NCI-H69 (cell line): ENCODE measurements around the gene COQ10A.

Source experiments
- DNase-seq: peaks from one replicate; lab custom pipeline; 2025; lab: John Stamatoyannopoulos, UW

The COQ10A gene

DNA sequence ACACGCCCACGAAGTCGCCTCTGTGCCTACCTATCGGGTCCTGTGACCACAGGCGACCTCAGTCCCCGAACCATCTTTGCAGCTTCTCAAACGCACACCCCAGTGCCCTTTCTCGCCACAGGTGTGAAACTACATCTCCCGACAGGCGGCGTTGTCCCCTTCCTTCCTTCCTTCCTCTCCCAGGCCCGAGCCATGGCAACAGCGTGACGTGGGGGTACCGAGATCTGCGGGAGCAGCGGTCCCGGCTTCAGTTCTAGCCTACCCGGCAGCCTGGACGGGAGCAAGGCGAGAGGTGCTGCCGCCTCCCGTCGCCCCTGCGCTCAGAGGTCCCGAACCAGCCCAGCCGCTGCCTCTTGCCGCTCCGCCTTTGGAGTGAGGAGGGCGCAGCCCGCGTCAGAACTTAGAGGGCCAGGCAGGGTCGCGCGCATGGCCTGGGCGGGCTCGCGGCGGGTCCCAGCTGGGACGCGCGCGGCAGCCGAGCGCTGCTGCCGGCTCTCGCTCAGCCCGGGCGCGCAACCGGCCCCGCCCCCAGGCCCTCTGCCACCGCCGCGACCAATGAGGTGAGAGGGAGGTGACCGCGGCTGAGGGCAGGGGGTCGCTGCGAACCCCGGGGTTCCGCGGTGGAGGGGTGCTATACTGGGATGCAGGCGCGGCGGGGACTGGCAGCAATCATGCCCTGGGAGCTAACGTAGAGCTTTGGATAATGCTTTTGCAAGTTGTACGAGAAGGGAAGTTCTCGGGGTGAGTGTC, at the start of gene COQ10A:
COQ10A (plus strand) TSS at position 250 of the 750 bp plus-strand sequence; CDS start at position 427, 177 bp downstream.
- peak; percentile 95 for DNase-seq

GRCh38 chr12:56219840-56220239, 46.9 kb upstream of the COQ10A start:
- no peak for DNase-seq

DNA sequence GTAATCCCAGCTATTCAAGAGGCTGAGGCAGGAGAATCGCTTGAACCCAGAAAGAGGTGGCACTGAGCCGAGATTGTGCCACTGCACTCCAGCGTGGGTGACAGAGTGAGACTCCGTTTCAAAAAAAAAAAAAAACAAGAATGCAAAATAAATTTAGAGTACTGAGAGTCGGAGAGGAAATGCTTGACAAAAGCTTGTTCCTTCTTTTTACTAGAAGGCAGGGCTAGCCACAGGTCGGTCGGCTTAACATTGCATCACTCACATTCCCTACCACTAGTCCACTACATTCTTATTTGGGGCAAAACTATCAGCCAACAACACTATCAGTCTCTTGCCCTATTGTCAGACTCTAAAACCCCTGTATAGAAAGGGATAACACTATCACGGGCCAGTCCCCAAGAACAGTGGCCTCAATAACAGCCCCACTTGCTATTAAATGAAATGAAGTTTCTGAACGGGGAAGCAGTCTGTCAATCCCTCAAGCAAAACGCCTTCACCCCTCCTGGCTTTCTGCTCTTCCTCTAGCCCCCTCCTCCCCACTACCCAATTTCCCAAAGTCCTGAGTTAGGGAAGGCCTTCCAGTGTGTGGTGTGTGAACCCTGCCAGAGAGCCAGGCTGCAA, 46.0 kb upstream of the COQ10A start:
- no peak for DNase-seq

DNA sequence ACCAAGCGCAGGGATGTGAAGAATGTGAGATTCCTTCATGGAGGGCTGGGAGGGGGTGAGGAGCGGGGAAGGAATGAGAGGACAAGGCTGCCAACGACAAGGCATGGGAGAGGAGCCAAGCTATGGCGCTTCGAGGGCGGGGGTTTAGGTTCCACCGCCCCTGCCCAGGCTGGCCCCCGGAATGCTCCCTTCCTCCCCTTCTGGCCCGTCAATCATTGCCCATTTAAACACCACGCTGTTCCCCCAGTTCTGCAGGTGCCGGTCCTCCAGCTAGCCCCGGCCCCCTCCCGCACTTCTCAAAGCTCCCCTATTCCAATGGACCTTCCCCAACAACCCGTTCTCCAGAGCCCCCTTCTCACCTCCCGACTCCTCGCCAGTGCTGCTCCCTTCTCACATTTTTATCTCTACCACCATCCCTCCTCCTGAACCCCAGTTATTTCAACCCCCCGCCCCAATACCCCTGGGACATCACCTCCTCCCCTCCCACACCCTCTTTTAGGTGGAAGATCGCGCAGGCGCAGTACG, 45.4 kb upstream of the COQ10A start:
- peak; percentile 65 for DNase-seq

- peak; percentile 99 for DNase-seq
Measured at GRCh38 chr12:56221757-56222530, 44.8 kb upstream of the COQ10A start, which contains the start of gene RNF41. RNF41 (minus strand) TSS chr12:56221922; CDS start chr12:56214047, 7,875 bp downstream.

DNA sequence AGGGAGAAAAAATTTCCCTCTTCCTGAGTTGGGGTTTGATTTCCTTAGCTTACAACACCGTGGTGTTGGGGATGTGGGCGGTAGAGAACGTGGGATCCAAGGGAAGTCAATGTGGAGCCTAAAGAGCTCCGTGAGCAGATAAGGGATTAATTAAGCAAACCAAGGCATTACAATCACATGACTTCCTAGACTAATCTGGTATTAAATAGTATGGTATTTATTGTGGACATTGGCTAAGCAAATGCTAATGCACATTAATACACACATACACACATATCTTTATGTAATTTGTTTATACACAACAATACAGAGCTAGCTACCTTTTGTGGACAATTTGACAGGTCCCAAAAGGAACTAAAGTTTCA, 44.2 kb upstream of the COQ10A start:
- no peak for DNase-seq

- no peak for DNase-seq
Measured at GRCh38 chr12:56223571-56224101, 43.1 kb upstream of the COQ10A start.

- DNase-seq: peak; percentile 99
Measured at GRCh38 chr12:56224102-56224701, 42.5 kb upstream of the COQ10A start, which contains the start of gene NABP2. NABP2 (plus strand) TSS chr12:56224342; CDS start chr12:56224857, 515 bp downstream.

DNA sequence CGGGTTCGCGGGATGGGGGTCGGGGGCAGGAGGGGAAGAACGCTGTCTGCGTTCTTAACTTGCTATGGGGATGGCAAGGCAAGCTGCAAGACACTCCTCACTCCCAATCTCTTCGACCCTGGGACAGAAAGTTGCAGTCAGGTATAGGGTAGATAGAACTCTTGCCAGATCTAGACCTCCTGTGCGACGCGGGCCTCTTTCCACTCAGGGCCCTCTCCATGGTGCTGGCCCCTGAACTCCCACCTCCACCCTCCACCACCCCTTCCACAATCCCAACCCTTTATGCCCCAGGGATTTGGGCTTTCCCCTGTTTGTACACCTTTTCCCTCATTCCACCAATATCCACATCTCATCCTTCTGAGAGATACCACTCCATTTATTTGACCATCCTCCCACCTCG, 41.8 kb upstream of the COQ10A start:
- no peak for DNase-seq

GRCh38 chr12:56229082-56229481, 37.7 kb upstream of the COQ10A start:
- no peak for DNase-seq

GRCh38 chr12:56229916-56230431, 36.8 kb upstream of the COQ10A start, which contains the start of gene SLC39A5:
SLC39A5 (plus strand) TSS chr12:56230051; CDS start chr12:56231275, 1,224 bp downstream.
- DNase-seq: no peak

- no peak for DNase-seq
Measured at GRCh38 chr12:56230432-56231183, 36.1 kb upstream of the COQ10A start.

GRCh38 chr12:56231184-56231582, 35.6 kb upstream of the COQ10A start:
- no peak for DNase-seq

GRCh38 chr12:56234746-56235436, 31.9 kb upstream of the COQ10A start:
- no peak for DNase-seq

- no peak for DNase-seq
Measured at GRCh38 chr12:56236091-56236490, 30.7 kb upstream of the COQ10A start.

GRCh38 chr12:56236985-56237384, 29.8 kb upstream of the COQ10A start:
- no peak for DNase-seq

- no peak for DNase-seq
Measured at GRCh38 chr12:56237552-56237951, 29.2 kb upstream of the COQ10A start.

DNA sequence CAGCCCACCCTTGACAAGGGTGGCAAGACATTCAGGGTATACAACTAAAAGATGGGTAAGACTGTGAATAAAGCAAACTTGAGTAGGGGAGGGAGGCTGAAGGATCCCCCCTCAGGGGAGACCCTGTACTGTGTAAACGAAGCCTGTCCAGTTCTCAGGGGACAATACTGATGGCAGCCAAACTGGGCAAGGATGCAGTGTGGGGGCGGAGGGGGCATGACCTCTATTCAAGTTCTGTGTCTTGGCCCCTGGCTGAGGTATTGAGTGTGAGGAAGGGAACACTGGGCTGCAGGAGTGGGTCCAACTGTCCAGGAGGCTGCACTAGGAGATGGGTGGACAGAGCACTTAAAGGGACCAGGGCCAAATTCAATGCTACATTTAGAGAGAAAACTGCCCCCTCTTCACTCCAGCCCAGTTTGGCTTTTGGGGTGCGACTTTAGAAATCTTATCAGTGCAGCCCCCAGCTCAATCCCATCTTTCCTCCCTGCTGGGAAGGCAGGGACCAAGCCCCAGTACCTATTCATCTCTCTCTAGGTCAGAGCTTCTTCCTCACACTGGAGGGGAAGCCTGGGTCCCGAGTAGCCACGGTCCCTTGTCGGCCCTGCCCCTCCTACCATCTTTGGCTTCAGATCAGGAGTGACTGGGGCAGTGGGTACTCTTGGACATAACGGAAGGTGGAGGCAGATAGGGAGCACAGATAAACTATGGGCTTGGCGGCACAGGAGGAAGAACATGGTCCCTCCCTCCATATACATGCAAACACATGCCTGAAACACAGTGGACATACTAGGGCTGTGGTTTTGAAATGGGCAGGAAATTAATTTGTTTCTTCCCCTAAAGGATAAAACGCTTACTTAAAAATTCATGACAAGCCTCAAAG, 25.1 kb upstream of the COQ10A start:
- no peak for DNase-seq

GRCh38 chr12:56242986-56243385, 23.8 kb upstream of the COQ10A start:
- no peak for DNase-seq
